GM06990 (cell line): ENCODE results near the gene IFT52.

Experiments
- DNase-seq: peaks from one replicate; pipeline ENCODE4 v3.0.0-alpha.2; 2011; ENCODE audit not compliant: insufficient read length; ENCODE audit errors: extremely low read depth
- H3K27me3 ChIP-seq: replicated peaks from 2 replicates; pipeline ENCODE4 v1.6.0; 2011; ENCODE audit warnings: low read length; ENCODE audit not compliant: control insufficient read depth, insufficient read depth
- H3K36me3 ChIP-seq: 2 replicates; pipeline ENCODE4 v1.5.1; 2011; ENCODE audit warnings: low read length; ENCODE audit not compliant: control insufficient read depth, insufficient read depth
- H3K4me3 ChIP-seq: replicated peaks from 2 replicates; pipeline ENCODE4 v1.5.1; 2011; ENCODE audit warnings: low read depth, mild to moderate bottlenecking, control low read depth, low read length
- TF ChIP-seq, protein P1 (sequence below): IDR thresholded peaks from 2 replicates; pipeline ENCODE4 v1.5.1; 2011; ENCODE audit warnings: low read length, control low read depth, mild to moderate bottlenecking, inconsistent platforms; ENCODE audit not compliant: insufficient read depth, poor library complexity, severe bottlenecking

IFT52 gene

GRCh38 chr20:43690943-43691598, 100.3 kb downstream of the IFT52 start:
- no peak overlapping the region for H3K4me3 ChIP-seq
- TF ChIP-seq, protein P1, sequence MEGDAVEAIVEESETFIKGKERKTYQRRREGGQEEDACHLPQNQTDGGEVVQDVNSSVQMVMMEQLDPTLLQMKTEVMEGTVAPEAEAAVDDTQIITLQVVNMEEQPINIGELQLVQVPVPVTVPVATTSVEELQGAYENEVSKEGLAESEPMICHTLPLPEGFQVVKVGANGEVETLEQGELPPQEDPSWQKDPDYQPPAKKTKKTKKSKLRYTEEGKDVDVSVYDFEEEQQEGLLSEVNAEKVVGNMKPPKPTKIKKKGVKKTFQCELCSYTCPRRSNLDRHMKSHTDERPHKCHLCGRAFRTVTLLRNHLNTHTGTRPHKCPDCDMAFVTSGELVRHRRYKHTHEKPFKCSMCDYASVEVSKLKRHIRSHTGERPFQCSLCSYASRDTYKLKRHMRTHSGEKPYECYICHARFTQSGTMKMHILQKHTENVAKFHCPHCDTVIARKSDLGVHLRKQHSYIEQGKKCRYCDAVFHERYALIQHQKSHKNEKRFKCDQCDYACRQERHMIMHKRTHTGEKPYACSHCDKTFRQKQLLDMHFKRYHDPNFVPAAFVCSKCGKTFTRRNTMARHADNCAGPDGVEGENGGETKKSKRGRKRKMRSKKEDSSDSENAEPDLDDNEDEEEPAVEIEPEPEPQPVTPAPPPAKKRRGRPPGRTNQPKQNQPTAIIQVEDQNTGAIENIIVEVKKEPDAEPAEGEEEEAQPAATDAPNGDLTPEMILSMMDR: no peak
- peaks cover 18% of the 10 kb centered on the region for H3K36me3 ChIP-seq
- DNase-seq: no peak
- no peaks in the 10 kb centered on the region for H3K27me3 ChIP-seq

GRCh38 chr20:43691928-43692524, 101.3 kb downstream of the IFT52 start:
- no peak overlapping the region for H3K4me3 ChIP-seq
- DNase-seq: no peak
- H3K27me3 ChIP-seq: no peaks in the 10 kb centered on the region
- peaks cover 14% of the 10 kb centered on the region for H3K36me3 ChIP-seq
- TF ChIP-seq, protein P1: peak; percentile 81

DNA sequence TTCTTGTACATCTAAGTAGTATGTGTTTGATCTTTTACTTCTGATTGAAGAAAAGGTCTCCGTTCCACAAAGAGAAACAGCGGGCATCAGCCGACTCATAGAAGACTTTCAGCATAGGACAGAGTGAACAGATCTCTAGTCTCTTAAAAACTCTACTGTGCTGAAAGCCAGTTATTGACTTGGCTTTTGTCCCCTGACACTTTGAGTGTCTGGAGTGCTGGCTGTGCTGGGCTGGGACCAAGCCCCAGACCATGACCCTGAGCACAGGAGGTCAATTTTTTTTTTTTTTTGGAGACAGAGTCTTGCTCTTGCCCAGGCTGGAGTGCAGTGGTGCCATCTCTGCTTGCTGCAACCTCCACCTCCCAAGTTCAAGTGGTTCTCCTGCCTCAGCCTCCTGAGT, 104.0 kb downstream of the IFT52 start:
- TF ChIP-seq, protein P1: no peak
- Histone ChIP-seq H3K27me3 (no peaks in the 10 kb centered on the region), H3K36me3 (peaks cover 8% of the 10 kb centered on the region), H3K4me3 (no peak overlapping the region)
- DNase-seq: no peak

DNA sequence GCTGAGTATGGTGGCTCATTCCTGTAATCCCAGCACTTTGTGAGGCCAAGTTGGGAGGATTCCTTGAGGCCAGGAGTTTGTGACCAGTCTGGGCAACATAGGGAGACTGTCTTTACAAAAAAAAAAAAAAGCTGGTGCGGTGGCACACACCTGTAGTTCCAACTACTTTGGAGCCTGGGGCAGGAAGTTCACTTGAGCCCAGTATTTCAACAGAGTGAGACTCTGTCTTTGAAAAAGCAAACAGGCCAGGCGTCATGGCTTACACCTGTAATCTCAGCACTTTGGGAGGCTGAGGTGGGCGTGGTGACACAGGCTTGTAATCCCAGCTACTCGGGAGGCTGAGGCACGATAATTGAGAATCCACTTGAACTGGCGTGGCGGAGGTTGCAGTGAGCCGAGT, 104.8 kb downstream of the IFT52 start:
- peaks cover 15% of the 10 kb centered on the region for H3K36me3 ChIP-seq
- no peak for DNase-seq
- TF ChIP-seq, protein P1: no peak

More for the DNA sequence above, 104.8 kb downstream of the IFT52 start:
- Histone ChIP-seq H3K4me3 (no peak overlapping the region), H3K27me3 (no peaks in the 10 kb centered on the region)
